Measurements from ENCODE around the gene TSPAN1. TPM values are rescaled to one million over a fixed set of nuclear protein-coding genes. Genes with fewer than 3 reads are reported as not detected.

The TSPAN1 gene
- total and polyA plus RNA-seq, 2 of the 13 experiments (the other 11 are each of a cell fraction or from before 2014, with no cell fraction given): 1.7 to 2.9 TPM

DNA sequence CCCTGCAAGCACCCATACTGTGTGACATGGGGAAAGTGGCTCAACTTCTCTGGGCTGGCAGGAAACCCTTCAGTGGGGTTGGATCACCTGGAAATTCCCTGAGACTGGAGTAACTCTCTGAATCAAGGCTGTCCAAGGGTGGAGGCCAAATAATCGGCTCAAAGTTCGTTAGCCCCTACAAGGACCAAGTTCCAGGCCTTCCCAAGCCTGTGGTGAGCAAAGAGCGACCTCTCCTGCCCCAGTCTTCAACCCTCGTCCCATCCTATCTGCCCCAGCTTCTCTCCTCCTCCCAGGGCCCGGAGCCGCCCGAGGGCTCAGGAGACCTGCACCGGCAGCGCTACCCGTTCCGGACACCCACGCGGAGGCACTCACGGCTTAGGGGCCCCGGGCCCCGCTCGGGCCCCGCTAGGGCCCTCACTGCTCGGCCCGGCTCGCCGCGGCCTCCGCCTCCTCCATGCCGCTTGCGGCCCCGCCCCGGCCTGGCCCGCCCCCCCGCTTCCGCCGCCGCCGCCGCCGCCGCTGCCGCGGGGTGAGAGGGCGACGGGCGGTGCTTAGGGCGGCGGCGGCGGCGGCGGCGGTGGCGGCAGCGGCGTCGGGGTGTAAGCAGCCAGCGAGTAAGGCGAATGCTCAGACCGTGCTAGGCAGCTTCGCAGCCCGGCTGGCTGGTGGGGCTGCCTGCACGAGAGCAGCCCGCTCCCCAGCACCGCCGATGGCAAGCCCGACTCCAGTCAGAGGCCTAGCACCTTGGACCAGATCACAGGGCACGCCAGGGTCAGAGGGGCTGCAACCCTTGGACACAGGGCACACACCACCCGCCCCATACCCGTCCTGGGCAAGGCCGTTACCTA, 23.3 kb downstream of the TSPAN1 start, which contains the start of gene POMGNT1 (continued):
- TF ChIP-seq, protein P1, sequence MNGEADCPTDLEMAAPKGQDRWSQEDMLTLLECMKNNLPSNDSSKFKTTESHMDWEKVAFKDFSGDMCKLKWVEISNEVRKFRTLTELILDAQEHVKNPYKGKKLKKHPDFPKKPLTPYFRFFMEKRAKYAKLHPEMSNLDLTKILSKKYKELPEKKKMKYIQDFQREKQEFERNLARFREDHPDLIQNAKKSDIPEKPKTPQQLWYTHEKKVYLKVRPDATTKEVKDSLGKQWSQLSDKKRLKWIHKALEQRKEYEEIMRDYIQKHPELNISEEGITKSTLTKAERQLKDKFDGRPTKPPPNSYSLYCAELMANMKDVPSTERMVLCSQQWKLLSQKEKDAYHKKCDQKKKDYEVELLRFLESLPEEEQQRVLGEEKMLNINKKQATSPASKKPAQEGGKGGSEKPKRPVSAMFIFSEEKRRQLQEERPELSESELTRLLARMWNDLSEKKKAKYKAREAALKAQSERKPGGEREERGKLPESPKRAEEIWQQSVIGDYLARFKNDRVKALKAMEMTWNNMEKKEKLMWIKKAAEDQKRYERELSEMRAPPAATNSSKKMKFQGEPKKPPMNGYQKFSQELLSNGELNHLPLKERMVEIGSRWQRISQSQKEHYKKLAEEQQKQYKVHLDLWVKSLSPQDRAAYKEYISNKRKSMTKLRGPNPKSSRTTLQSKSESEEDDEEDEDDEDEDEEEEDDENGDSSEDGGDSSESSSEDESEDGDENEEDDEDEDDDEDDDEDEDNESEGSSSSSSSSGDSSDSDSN (CRISPR knock-in tag; IDR thresholded peaks at IDR 0.05): peak; percentile 62; the same call in 1 of the 2 replicates
- TF ChIP-seq ZNF337 (CRISPR knock-in tag; IDR thresholded peaks at IDR 0.05; ENCODE audit: borderline replicate concordance, low read depth) (no peak), TAF1 (CRISPR knock-in tag; IDR thresholded peaks at IDR 0.05) (peak; percentile 67), HOXD1 (CRISPR knock-in tag; IDR thresholded peaks at IDR 0.05) (no peak), THAP11 (CRISPR knock-in tag; IDR thresholded peaks at IDR 0.05) (0 out of 2 replicates have a peak, but pooled peaks have one; percentile 14), ZNF530 (CRISPR knock-in tag; IDR thresholded peaks at IDR 0.05; ENCODE audit: low read depth) (no peak), RARG (CRISPR knock-in tag; IDR thresholded peaks at IDR 0.05; ENCODE audit: low read depth) (no peak), MIER3 (CRISPR knock-in tag; IDR thresholded peaks at IDR 0.05; ENCODE audit: borderline replicate concordance) (peak; percentile 38; the same call in 1 of the 2 replicates), ZBTB7B (CRISPR knock-in tag; IDR thresholded peaks at IDR 0.05) (peak; percentile 41; the same call in 1 of the 2 replicates), ZMYM2 (CRISPR knock-in tag; IDR thresholded peaks at IDR 0.05) (no peak), CEBPG (CRISPR knock-in tag; IDR thresholded peaks at IDR 0.05) (no peak), RBM22 (optimal IDR thresholded peaks at IDR 0.05; ENCODE audit: low read length) (no peak), ZNF749 (CRISPR knock-in tag; IDR thresholded peaks at IDR 0.05; ENCODE audit: borderline replicate concordance) (0 out of 2 replicates have a peak, but pooled peaks have one; percentile 16), ZFP36 (IDR thresholded peaks at IDR 0.05; ENCODE audit: borderline replicate concordance, low read depth, low read length, partially characterized antibody) (peak; percentile 44), POLR2AphosphoS5 (IDR thresholded peaks at IDR 0.05; ENCODE audit: low read depth, low read length) (peak; percentile 51), YY1 (IDR thresholded peaks at IDR 0.05; ENCODE audit: insufficient read depth, insufficient replicate concordance, low read depth, low read length) (peak; percentile 67), ZFP82 (CRISPR knock-in tag; IDR thresholded peaks at IDR 0.05; ENCODE audit: borderline replicate concordance) (peak; percentile 35; the same call in 1 of the 2 replicates)
- TF ChIP-seq, protein P2, sequence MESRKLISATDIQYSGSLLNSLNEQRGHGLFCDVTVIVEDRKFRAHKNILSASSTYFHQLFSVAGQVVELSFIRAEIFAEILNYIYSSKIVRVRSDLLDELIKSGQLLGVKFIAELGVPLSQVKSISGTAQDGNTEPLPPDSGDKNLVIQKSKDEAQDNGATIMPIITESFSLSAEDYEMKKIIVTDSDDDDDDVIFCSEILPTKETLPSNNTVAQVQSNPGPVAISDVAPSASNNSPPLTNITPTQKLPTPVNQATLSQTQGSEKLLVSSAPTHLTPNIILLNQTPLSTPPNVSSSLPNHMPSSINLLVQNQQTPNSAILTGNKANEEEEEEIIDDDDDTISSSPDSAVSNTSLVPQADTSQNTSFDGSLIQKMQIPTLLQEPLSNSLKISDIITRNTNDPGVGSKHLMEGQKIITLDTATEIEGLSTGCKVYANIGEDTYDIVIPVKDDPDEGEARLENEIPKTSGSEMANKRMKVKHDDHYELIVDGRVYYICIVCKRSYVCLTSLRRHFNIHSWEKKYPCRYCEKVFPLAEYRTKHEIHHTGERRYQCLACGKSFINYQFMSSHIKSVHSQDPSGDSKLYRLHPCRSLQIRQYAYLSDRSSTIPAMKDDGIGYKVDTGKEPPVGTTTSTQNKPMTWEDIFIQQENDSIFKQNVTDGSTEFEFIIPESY (CRISPR knock-in tag; IDR thresholded peaks at IDR 0.05): no peak
- TF ChIP-seq, protein P3, sequence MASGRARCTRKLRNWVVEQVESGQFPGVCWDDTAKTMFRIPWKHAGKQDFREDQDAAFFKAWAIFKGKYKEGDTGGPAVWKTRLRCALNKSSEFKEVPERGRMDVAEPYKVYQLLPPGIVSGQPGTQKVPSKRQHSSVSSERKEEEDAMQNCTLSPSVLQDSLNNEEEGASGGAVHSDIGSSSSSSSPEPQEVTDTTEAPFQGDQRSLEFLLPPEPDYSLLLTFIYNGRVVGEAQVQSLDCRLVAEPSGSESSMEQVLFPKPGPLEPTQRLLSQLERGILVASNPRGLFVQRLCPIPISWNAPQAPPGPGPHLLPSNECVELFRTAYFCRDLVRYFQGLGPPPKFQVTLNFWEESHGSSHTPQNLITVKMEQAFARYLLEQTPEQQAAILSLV (CRISPR knock-in tag; IDR thresholded peaks at IDR 0.05; ENCODE audit: borderline replicate concordance): 0 out of 2 replicates have a peak, but pooled peaks have one; percentile 37
- TF ChIP-seq, protein P4, sequence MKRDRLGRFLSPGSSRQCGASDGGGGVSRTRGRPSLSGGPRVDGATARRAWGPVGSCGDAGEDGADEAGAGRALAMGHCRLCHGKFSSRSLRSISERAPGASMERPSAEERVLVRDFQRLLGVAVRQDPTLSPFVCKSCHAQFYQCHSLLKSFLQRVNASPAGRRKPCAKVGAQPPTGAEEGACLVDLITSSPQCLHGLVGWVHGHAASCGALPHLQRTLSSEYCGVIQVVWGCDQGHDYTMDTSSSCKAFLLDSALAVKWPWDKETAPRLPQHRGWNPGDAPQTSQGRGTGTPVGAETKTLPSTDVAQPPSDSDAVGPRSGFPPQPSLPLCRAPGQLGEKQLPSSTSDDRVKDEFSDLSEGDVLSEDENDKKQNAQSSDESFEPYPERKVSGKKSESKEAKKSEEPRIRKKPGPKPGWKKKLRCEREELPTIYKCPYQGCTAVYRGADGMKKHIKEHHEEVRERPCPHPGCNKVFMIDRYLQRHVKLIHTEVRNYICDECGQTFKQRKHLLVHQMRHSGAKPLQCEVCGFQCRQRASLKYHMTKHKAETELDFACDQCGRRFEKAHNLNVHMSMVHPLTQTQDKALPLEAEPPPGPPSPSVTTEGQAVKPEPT (CRISPR knock-in tag; IDR thresholded peaks at IDR 0.05; ENCODE audit: low read depth): no peak

All from HepG2 (cell line).